HepG2 (cell line): ENCODE results near the gene EPM2A. TPM values are rescaled to one million over a fixed set of nuclear protein-coding genes. Genes with fewer than 3 reads are reported as not detected.

Source experiments
- FOXK2 ChIP-seq: fragments of 450-650 bp; IDR thresholded peaks from 2 replicates; pipeline ENCODE4 v1.6.1; 2016
- HMG20B ChIP-seq: conservative IDR thresholded peaks from 2 replicates; pipeline ENCODE4 v1.6.1; 2016; ENCODE audit warnings: missing genetic modification reagents, missing compliant biosample characterization
- MXI1 ChIP-seq: IDR thresholded peaks from 3 replicates; pipeline ENCODE4 v1.6.1; 2012; ENCODE audit warnings: low read depth, low read length, inconsistent platforms, borderline replicate concordance
- TCF12 ChIP-seq, 2 experiments: fragments of 450-650 bp in 1 of 2; sonication (generic) in 1 of 2; formaldehyde crosslinking in 1 of 2; IDR thresholded peaks; 2 replicates each; pipeline versions ENCODE4 v1.6.1 to v1.8.0; 2017 to 2022; ENCODE audit warnings: antibody characterized with exemption in 1 of 2, mild to moderate bottlenecking in 1 of 2, missing genetic modification reagents in 1 of 2, moderate library complexity in 1 of 2
- ZBTB40 ChIP-seq, 2 experiments: fragments of 450-650 bp in 1 of 2; sonication (generic) in 1 of 2; formaldehyde crosslinking in 1 of 2; IDR thresholded peaks; 2 replicates each; pipeline versions ENCODE4 v1.6.1 to v1.8.0; 2016 to 2022; ENCODE audit warnings: antibody characterized with exemption in 1 of 2, mild to moderate bottlenecking in 1 of 2, missing genetic modification reagents in 1 of 2
- ZNF318 ChIP-seq: sonication (generic); formaldehyde crosslinking; IDR thresholded peaks from 2 replicates; pipeline ENCODE4 v1.4.0; 2020; ENCODE audit warnings: mild to moderate bottlenecking, missing genetic modification reagents
- ZNF800 ChIP-seq: sonication (generic); formaldehyde crosslinking; IDR thresholded peaks from 2 replicates; pipeline ENCODE4 v1.4.0; 2020; ENCODE audit warnings: missing genetic modification reagents
- polyA plus RNA-seq, 8 experiments: library from polyadenylated mRNA; depleted of rRNA in 3 of 8; stranded (reverse) in 7 of 8; unstranded in 1 of 8; fragments of >200 nt; fragmentation: Illumina TruSeq in 4 of 8; extraction: Trizol in 4 of 8; gene quantifications; 2 replicates each; pipeline versions ENCODE4 v1.2.1 to v1.2.3, GENCODE V29; 2011 to 2016; ENCODE audit warnings: low read depth in 4 of 8, missing spikeins in 1 of 8, mixed read lengths in 1 of 8; ENCODE audit not compliant: insufficient read depth in 1 of 8
- total RNA-seq, 5 experiments: library from RNA; depleted of rRNA; stranded (reverse); fragments of >200 nt; fragmentation: Illumina TruSeq; extraction: Trizol; gene quantifications; 2 replicates each; pipeline ENCODE4 v1.2.3, GENCODE V29; 2016; ENCODE audit warnings: low read depth in 1 of 5

The EPM2A gene
- total and polyA plus RNA-seq, 2 of the 13 experiments (the other 11 are each of a cell fraction or from before 2014, with no cell fraction given) = 4.6 to 9.2 TPM

GRCh38 chr6:145734486-145735355 is 599 bp downstream of the EPM2A start (continued):
- TF ChIP-seq TCF12 (IDR thresholded peaks at IDR 0.05) = no peak
- no peak; the same call in none of the 2 replicates for TF ChIP-seq TCF12 (CRISPR knock-in tag; IDR thresholded peaks at IDR 0.05)
- peak; percentile 84 for TF ChIP-seq ZNF800 (CRISPR knock-in tag)
- no peak for TF ChIP-seq ZBTB40 (IDR thresholded peaks at IDR 0.05)
- peak; percentile 88 for TF ChIP-seq ZBTB40 (CRISPR knock-in tag; IDR thresholded peaks at IDR 0.05)
- peak; percentile 51; the same call in 1 of the 2 replicates for TF ChIP-seq HMG20B (CRISPR knock-in tag)
- TF ChIP-seq ZNF318 (CRISPR knock-in tag) = no peak
- no peak for TF ChIP-seq FOXK2
- TF ChIP-seq MXI1 = 0 out of 3 replicates have a peak, but pooled peaks have one; percentile 7
